HL-60/S4 treated with retinoic acid at 250 ng/mL for 4 days and 3 days (cell line): ENCODE measurements around the gene SIT1.

Experiments
- in situ Hi-C: fragments of 300-500 bp; cut with MboI; formaldehyde crosslinking; loops from 2 replicates; pipeline ENCODE4 v1.7.0; 2022; ENCODE audit warnings: low sequenced_read_pairs

The SIT1 gene

DNA sequence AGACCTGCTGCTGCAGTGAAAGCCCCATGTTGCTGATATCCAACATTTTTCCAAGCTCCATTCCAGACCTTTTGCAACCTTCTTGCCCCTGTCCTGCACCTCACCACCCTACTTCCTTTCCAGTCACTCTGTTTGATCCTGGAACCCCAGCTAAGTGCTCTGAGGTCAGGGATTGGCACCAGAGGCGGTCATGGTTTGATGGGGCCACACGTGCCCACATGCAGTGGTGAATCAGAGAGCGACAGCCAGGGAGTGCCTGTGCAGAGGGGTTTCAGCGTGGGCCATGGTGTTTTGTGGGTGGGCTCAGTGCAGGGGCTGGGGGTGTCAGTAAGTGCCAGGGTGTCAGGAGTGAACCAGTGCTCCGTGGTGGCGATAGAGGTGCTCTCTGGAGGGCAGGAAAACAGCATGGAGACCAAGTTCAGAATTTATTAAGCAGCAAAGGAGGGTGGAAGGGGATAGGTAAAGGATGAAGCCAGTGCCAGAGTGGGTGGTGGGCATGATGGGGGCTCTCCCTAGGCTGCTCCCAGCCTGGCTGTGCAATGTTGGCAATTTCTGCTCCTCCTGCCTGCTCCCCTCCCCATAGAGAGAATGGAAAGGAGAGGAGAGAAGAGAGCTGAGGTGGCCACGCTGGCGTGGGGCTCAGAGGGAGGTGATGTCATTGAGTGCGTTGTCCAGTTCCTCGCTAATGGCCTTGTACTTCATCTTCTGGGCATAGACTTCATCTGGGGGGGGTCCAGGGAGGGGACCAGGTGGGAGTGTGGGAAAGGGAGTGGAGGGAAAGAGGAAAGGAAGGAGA, 32.0 kb upstream of the SIT1 start:
- in situ Hi-C loops, result no loop called here

DNA sequence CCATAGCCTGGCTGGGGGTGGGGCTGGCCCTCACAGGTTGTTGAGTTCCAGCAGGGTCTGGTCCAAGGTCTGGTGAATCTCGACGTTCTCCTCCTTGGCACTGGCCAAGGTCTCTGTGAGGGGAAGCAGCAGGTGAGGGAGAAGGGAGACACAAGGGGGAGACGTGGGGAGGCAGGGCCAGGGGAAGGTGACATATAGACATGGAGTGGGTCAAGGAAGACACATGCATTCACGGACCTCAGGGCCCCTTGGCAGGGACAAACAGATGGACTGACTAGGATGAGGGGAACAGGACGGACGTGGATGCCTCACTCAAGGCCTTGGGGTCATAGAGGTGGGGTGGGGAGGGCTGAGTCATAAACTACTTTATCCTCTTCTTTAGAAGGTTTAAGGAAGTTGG, 31.3 kb upstream of the SIT1 start:
- in situ Hi-C loops, result no loop called here

DNA sequence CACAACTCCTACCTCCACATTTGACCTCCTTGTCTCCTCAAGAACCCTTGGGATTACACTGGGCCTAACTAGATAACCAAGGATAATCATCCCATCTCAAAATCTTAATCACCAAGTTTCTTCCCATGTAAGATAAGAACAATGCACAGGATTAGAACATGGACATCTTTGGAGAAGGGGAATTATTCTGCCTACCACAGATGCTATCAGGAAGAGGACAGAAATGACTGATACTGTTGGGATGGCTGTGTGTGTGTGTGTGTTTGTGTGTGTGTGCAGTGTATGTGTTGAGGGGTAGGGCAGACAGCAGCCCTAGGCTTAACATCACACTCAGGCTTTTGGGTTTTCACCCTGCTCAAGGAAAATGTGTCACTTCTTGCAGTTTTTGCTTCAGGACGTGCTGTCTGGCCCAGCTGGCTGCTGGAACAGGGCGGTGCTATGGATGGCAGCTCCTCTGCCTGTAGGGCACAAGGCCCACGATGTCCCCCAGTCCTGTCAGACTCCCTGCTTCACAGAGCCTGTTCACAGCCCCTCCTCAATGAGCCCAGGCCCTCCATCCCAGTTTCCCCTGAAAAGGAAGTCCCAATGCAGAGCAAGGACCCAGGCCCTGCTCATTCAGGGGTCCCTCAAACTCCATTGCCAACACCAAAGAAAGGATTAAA, 30.7 kb upstream of the SIT1 start:
- in situ Hi-C loops, result no loop called here

DNA sequence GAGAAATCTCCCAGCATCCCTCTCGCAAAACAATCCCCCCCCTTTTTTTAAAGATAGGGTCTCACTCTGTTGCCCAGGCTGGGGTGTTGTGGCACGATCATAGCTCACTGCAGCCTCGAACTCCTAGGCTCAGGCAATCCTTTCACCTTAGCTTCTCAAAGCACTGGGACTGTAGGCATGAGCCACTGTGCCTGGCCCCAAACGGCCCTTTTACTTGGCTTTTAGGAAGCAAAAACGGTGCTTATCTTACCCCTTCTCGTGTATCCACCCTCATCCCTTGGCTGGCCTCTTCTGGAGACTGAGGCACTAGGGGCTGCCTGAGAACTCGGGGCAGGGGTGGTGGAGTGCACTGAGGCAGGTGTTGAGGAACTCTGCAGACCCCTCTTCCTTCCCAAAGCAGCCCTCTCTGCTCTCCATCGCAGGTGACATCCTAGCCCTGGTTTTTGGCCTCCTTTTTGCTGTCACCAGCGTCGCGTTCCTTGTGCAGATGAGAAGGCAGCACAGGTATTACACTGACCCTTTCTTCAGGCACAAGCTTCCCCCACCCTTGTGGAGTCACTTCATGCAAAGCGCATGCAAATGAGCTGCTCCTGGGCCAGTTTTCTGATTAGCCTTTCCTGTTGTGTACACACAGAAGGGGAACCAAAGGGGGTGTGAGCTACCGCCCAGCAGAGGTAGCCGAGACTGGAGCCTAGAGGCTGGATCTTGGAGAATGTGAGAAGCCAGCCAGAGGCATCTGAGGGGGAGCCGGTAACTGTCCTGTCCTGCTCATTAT, 29.8 kb upstream of the SIT1 start:
- in situ Hi-C loops, result no loop called here

DNA sequence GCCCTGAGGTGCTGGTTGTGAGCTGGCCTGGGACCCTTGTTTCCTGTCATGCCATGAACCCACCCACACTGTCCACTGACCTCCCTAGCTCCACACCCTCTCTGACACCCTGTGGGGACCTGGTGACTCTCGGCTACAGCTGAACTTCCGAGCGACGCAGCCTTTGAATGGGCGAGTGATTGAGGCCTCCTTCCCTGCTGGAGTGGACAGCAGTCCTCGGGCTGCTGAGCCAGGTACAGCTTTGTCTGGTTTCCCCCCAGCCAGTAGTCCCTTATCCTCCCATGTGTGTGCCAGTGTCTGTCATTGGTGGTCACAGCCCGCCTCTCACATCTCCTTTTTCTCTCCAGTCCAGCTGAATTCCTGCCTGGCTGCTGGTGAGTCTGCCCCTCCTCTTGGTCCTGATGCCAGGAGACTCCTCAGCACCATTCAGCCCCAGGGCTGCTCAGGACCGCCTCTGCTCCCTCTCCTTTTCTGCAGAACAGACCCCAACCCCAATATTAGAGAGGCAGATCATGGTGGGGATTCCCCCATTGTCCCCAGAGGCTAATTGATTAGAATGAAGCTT, 29.1 kb upstream of the SIT1 start:
- in situ Hi-C loops, result no loop called here

DNA sequence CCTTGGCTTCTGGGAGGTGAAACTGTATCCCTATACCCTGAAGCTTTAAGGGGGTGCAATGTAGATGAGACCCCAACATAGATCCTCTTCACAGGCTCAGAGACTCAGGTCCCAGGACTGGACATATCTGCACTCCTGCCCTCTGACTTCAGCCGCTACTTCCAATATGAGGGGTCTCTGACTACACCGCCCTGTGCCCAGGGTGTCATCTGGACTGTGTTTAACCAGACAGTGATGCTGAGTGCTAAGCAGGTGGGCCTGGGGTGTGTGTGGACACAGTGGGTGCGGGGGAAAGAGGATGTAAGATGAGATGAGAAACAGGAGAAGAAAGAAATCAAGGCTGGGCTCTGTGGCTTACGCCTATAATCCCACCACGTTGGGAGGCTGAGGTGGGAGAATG, 28.4 kb upstream of the SIT1 start:
- in situ Hi-C loops, result no loop called here

DNA sequence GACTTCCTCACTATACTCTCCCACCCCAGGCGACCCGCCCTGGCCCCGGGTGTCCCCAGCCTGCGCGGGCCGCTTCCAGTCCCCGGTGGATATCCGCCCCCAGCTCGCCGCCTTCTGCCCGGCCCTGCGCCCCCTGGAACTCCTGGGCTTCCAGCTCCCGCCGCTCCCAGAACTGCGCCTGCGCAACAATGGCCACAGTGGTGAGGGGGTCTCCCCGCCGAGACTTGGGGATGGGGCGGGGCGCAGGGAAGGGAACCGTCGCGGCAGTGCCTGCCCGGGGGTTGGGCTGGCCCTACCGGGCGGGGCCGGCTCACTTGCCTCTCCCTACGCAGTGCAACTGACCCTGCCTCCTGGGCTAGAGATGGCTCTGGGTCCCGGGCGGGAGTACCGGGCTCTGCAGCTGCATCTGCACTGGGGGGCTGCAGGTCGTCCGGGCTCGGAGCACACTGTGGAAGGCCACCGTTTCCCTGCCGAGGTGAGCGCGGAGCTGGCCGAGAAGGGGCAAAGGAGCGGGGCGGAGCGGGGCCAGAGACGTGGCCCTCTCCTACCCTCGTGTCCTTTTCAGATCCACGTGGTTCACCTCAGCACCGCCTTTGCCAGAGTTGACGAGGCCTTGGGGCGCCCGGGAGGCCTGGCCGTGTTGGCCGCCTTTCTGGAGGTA, 25.1 kb upstream of the SIT1 start:
- in situ Hi-C loops, result no loop called here

DNA sequence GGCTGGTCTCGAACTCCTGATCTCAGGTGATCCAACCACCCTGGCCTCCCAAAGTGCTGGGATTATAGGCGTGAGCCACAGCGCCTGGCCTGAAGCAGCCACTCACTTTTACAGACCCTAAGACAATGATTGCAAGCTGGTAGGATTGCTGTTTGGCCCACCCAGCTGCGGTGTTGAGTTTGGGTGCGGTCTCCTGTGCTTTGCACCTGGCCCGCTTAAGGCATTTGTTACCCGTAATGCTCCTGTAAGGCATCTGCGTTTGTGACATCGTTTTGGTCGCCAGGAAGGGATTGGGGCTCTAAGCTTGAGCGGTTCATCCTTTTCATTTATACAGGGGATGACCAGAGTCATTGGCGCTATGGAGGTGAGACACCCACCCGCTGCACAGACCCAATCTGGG, 24.5 kb upstream of the SIT1 start:
- in situ Hi-C loops, result no loop called here

DNA sequence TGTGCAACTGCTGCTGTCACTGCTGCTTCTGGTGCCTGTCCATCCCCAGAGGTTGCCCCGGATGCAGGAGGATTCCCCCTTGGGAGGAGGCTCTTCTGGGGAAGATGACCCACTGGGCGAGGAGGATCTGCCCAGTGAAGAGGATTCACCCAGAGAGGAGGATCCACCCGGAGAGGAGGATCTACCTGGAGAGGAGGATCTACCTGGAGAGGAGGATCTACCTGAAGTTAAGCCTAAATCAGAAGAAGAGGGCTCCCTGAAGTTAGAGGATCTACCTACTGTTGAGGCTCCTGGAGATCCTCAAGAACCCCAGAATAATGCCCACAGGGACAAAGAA, 23.3 kb upstream of the SIT1 start:
- in situ Hi-C loops, result no loop called here

DNA sequence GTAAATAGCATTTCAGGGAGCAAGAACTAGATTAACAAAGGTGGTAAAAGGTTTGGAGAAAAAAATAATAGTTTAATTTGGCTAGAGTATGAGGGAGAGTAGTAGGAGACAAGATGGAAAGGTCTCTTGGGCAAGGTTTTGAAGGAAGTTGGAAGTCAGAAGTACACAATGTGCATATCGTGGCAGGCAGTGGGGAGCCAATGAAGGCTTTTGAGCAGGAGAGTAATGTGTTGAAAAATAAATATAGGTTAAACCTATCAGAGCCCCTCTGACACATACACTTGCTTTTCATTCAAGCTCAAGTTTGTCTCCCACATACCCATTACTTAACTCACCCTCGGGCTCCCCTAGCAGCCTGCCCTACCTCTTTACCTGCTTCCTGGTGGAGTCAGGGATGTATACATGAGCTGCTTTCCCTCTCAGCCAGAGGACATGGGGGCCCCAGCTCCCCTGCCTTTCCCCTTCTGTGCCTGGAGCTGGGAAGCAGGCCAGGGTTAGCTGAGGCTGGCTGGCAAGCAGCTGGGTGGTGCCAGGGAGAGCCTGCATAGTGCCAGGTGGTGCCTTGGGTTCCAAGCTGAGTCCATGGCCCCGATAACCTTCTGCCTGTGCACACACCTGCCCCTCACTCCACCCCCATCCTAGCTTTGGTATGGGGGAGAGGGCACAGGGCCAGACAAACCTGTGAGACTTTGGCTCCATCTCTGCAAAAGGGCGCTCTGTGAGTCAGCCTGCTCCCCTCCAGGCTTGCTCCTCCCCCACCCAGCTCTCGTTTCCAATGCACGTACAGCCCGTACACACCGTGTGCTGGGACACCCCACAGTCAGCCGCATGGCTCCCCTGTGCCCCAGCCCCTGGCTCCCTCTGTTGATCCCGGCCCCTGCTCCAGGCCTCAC, 22.6 kb upstream of the SIT1 start, which contains the start of gene CA9:
TSS of gene CA9 (plus strand) at position 797 of the 893 bp plus-strand sequence. CDS start at position 829, 32 bp downstream.
- in situ Hi-C loops, result no loop called here

DNA sequence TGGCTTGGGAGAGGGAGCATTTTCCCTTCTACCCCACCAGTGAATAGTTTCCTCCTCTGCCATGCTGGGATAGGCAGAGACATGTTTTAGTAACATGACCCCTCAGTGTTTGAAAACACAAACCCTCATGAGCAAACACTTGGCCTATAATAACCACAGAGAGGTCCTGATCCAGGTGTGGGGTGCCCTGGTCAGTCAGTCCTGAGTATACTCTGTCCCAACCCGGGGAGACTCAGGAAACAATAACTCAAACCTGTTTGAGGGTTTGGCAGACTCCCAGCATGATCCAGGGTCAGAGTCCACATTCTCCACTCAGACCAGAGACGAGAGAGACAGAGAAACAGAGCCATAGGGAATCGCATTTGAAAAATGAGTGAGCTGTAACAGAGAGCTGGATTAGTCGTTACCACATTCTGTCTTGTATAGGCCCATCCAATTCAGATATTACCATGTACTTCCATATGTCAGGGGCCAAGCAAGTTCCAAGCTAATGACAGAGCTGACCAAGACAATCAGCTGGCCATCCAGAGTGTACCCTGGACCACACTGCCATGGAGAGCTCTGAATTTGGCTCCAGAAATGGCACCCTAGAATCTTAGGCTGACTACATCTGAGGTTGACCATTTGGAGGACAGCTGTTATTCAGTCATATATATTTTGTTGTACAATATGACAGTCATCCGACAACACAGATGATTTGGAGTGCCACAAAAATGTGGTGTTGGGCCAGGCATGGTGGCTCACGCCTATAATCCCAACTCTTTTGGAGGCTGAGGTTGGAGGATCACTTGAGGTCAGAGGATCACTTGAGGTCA, 18.8 kb upstream of the SIT1 start:
- in situ Hi-C loops, result no loop called here

DNA sequence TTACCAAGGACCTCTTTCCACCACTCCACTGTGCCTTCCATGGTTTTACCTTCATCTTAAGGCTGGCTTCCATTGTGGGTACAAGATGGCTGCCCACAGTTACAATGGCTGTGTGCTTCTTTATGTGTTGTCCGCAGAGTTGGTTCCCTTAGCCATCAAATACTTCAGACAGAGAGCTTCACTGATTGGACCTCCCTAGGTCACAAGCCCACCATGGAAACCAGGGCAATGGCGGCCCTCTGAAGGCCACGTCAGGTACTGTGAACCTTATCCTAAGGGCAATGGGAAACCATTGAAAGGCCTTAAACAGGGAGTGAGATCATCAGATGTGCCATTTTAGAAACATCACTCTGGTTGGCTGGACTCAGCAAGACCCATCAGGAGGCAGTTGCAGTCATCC, 17.2 kb upstream of the SIT1 start:
- in situ Hi-C loops, result no loop called here

DNA sequence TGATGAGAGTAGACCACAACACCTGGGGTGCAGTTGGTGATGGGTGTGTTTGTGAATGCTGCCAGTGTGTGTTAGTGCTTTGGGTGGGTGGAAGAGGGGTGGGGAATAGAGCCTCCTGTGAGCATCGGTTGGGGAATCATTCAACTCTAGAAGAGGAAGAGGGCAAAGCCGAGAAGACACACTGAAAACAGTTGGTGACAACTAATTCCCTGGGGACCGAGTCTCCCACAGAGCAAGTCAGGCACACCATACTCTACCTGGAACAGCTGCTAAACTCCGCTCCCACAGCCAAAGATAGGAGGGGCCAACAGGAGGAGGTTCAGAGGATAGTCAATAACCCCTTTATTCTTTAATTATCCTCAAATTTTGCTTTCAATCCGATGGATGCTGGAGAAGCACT, 15.8 kb upstream of the SIT1 start:
- in situ Hi-C loops, result no loop called here

DNA sequence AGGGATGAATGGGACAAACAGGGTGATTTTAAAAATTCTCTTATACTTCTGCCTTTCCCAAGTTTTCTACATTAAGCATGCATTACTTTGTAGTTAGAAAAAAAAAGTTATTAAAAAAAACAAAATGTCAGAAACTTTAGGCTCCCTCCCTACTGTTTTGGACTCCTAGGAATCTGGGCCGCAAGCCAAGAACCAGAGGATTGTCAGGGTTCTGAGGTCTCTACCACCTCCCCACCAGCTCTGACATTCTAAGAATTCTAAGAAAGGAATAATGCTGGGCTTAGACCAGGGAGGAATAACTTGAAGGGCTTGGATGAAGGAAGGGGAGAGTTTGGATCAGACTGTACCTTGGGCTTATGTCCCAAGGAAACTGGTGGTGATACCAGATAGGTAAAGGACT, 15.3 kb upstream of the SIT1 start:
- in situ Hi-C loops, result no loop called here

DNA sequence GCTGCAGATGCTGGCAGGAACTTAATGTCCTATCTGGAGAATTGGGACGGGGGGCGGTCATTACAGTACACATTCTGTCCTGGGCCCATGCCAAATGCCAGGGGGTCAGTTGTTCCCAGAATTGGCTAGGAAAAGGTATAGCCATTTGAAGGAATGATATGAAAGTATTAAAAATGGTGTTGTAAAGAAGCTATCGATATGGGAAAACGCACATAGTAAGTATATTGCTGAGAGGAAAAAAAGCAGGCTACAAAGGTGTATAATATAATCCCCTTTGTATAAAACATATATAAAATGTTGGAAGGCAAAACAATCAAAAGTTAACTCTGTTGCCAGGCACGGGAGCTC, 14.7 kb upstream of the SIT1 start:
- in situ Hi-C loops, result no loop called here

DNA sequence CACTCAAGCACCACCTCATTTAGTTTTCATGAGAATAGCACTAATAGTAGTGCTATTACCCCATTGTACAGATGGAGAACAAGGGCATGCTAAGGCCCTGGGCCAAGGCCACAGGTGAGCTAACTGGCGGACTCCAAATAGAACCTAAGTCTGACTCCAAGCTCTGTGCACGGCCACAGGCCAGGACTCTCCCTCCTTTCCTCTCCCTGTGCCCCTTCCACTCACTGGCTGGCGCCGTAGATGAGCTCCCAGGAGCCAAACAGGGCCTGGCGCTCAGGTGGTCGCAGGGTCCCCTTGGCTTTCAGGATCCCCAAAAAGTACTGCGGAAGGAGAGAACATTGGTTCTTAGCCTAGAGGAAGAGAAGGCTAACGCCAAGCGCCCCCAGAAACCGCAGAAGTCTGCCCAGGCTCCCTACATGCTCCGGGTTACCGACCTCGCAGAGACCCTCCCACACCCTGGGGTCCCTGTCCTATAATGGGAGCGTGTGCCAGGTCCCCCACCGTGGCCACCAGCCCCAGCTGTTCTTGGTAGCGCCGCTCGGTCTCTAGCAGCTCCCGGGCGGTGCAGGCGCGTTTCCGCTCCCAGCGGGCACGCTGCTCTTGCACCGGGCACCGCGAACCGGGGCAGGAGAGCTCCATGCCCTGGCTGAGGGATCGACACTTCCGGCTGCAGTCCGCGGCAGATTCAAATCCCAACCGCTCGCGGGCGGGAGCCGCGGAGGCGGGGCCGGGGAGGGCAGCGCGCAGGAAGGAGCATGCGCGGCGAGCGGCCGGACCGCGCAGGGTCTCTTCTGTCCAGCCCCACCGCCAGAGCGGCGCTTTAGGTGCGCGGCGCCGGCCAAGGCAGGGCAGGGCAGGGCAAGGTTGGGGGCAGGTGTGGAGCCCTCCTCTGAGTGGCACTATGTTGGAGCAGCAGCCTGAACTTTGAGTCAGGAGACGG, 14.1 kb upstream of the SIT1 start, which contains the start of gene ARHGEF39:
TSS of gene ARHGEF39 (minus strand) at position 665 of the 940 bp plus-strand sequence. CDS start at position 639, 26 bp downstream.
- in situ Hi-C loops, result no loop called here

DNA sequence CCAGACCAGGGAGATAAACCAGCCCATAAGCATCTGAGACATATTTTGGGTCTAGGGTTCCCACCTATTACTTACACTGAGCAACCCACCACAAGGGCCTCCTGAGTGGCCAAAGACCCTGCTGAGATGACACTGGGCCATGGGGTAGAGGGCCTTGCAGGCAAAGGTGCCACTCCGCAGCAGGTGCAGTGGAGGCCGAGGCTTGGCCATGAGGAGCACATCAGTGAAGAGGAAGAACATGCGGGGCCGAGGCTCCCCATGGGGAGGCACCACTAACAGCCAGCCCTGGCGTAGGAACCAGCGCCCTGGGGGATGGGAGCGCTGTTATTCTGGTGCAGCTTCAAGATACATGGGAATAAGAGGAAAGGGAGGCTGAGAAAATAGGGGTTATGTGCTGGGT, 11.7 kb upstream of the SIT1 start:
- in situ Hi-C loops, result no loop called here

DNA sequence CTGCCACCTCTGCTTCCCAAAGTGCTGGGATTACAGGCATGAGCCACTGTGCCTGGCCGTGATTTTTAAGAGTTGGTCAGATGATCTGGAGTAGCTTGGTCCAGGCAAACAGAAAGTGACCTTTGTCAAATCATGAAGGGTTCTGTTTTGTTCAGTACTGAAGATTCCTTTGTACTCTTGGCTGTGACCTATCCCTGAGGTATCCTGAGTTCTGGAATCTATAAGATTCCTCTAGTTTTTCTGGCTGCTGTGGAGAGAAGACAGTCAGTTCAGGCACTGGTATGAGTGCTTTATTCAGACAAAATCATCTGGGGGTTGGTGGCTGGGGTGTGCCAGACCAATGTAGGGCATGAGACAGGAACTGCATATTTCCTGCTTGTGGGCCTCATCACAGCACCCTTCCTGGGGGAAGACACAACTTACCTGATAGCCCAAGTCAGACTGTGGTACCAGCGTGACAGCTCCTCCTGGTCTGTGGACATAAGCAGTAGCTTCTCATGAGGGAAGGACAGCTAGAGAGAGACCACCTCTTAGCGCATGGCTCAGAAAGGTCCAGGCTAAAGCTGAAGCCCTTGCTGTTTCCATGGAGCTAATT, 11.1 kb upstream of the SIT1 start:
- in situ Hi-C loops, result no loop called here
